GM12891 (cell line): ENCODE data around the gene ENO4.
A peak's percentile ranks its signal among the peaks of the same experiment; 100 is the strongest.

Source experiments
- DNase-seq: peaks from one replicate; pipeline ENCODE4 v3.0.0; 2011; ENCODE audit warnings: low spot score; ENCODE audit not compliant: insufficient read length
- FAIRE-seq: peaks from 2 replicates; lab custom pipeline; 2011; peaks lifted over from hg19 to GRCh38; lab: Jason Lieb, UNC
- PAX5 ChIP-seq: IDR thresholded peaks from 2 replicates; pipeline ENCODE4 v1.6.1; 2011; ENCODE audit warnings: low read length, moderate library complexity, mild to moderate bottlenecking; ENCODE audit not compliant: insufficient read depth, severe bottlenecking
- POLR2A ChIP-seq: IDR thresholded peaks from 2 replicates; pipeline ENCODE4 v1.6.1; 2011; ENCODE audit warnings: low read depth, low read length, control low read depth
- POLR2AphosphoS5 ChIP-seq: IDR thresholded peaks from 2 replicates; pipeline ENCODE4 v1.6.1; 2011; ENCODE audit warnings: low read depth, low read length, control low read depth
- POU2F2 ChIP-seq: IDR thresholded peaks from 2 replicates; pipeline ENCODE4 v1.6.1; 2011; ENCODE audit warnings: low read depth, mild to moderate bottlenecking, control low read depth, low read length, moderate library complexity
- SPI1 ChIP-seq: IDR thresholded peaks from 2 replicates; pipeline ENCODE4 v1.6.1; 2011; ENCODE audit warnings: low read depth, low read length, control low read depth
- TAF1 ChIP-seq: IDR thresholded peaks from 2 replicates; pipeline ENCODE4 v1.6.1; 2011; ENCODE audit warnings: low read depth, low read length, control low read depth

Gene ENO4

GRCh38 chr10:116845823-116846222 lies 3.5 kb upstream of the ENO4 start:
- FAIRE-seq (no peak), DNase-seq (no peak)
- no peak for TF ChIP-seq SPI1
- TF ChIP-seq POU2F2, result no peak
- no peak for TF ChIP-seq PAX5
- TF ChIP-seq POLR2AphosphoS5, result no peak
- TF ChIP-seq TAF1, result no peak
- no peak for TF ChIP-seq POLR2A

- DNase-seq (peak; percentile 43), FAIRE-seq (peak; percentile 88)
- peak; percentile 45 for TF ChIP-seq PAX5
- TF ChIP-seq POU2F2, result peak; percentile 84
- no peak for TF ChIP-seq POLR2AphosphoS5
- TF ChIP-seq SPI1, result peak; percentile 97
- peak; percentile 36; the same call in 1 of the 2 replicates for TF ChIP-seq POLR2A
- TF ChIP-seq TAF1, result peak; percentile 49
Measured at GRCh38 chr10:116848032-116848943, 1.0 kb upstream of the ENO4 start.

- FAIRE-seq (no peak), DNase-seq (no peak)
- no peak for TF ChIP-seq TAF1
- TF ChIP-seq SPI1, result no peak
- TF ChIP-seq POLR2A, result no peak
- no peak for TF ChIP-seq PAX5
- no peak for TF ChIP-seq POLR2AphosphoS5
- no peak for TF ChIP-seq POU2F2
Measured at GRCh38 chr10:116848944-116849247, 403 bp upstream of the ENO4 start.

GRCh38 chr10:116850058-116850611 lies 836 bp downstream of the ENO4 start:
- FAIRE-seq (peak; percentile 48), DNase-seq (no peak)
- TF ChIP-seq SPI1 (no peak), POLR2A (no peak), TAF1 (no peak), POLR2AphosphoS5 (no peak)

- no peak for TF ChIP-seq PAX5
- no peak for TF ChIP-seq POLR2A
- no peak for TF ChIP-seq POU2F2
- TF ChIP-seq SPI1, result no peak
- TF ChIP-seq POLR2AphosphoS5, result no peak
- TF ChIP-seq TAF1, result no peak
- FAIRE-seq, result no peak
- no peak for DNase-seq
Measured at GRCh38 chr10:116852246-116852645, 2.9 kb downstream of the ENO4 start.

GRCh38 chr10:116853287-116853686 lies 4.0 kb downstream of the ENO4 start:
- FAIRE-seq, result no peak
- DNase-seq, result no peak
- TF ChIP-seq POLR2A (no peak), PAX5 (no peak), SPI1 (no peak), POLR2AphosphoS5 (no peak), POU2F2 (no peak), TAF1 (no peak)

- FAIRE-seq (no peak), DNase-seq (no peak)
- TF ChIP-seq PAX5, result no peak
- TF ChIP-seq POU2F2, result no peak
- TF ChIP-seq POLR2AphosphoS5, result no peak
- TF ChIP-seq POLR2A, result no peak
- TF ChIP-seq TAF1, result no peak
- TF ChIP-seq SPI1, result no peak
Measured at GRCh38 chr10:116853701-116854100, 4.4 kb downstream of the ENO4 start.

- FAIRE-seq (no peak), DNase-seq (no peak)
- no peak for TF ChIP-seq PAX5
- no peak for TF ChIP-seq SPI1
- no peak for TF ChIP-seq POLR2AphosphoS5
- TF ChIP-seq POLR2A, result no peak
- TF ChIP-seq POU2F2, result no peak
- no peak for TF ChIP-seq TAF1
Measured at GRCh38 chr10:116857156-116857555, 7.9 kb downstream of the ENO4 start.

- no peak for TF ChIP-seq PAX5
- no peak for TF ChIP-seq POU2F2
- TF ChIP-seq POLR2A, result no peak
- TF ChIP-seq SPI1, result no peak
- TF ChIP-seq TAF1, result no peak
- no peak for TF ChIP-seq POLR2AphosphoS5
- FAIRE-seq (no peak), DNase-seq (no peak)
Measured at GRCh38 chr10:116861796-116862195, 12.5 kb downstream of the ENO4 start.

- TF ChIP-seq TAF1, result no peak
- TF ChIP-seq SPI1, result no peak
- TF ChIP-seq POLR2A, result no peak
- TF ChIP-seq PAX5, result no peak
- no peak for TF ChIP-seq POU2F2
- no peak for FAIRE-seq
- DNase-seq, result no peak
Measured at GRCh38 chr10:116864436-116864835, 15.1 kb downstream of the ENO4 start.

GRCh38 chr10:116866066-116866465 lies 16.8 kb downstream of the ENO4 start:
- DNase-seq (no peak), FAIRE-seq (no peak)
- TF ChIP-seq PAX5 (no peak), POLR2AphosphoS5 (no peak), SPI1 (no peak), POU2F2 (no peak), TAF1 (no peak), POLR2A (no peak)
